Endothelial cell of umbilical vein (primary cell): ENCODE measurements around the gene TMEM174. TPM values are rescaled to one million over a fixed set of nuclear protein-coding genes. Genes with fewer than 3 reads are reported as not detected.

Source experiments
- BruUV-seq: library from RNA; stranded (reverse); fragments of 400-500 nt; replicated peaks from 2 replicates; lab custom pipeline; 2021; lab: Mats Ljungman, UMichigan
- CTCF ChIA-PET: fragments of 300-600, 350-600 bp; sonication (Branson Sonifier 250); formaldehyde crosslinking; loops from one replicate; lab custom pipeline; 2021; ENCODE audit warnings: antibody characterized with exemption, inconsistent platforms; lab: Charles Lee
- POLR2A ChIA-PET: fragments of 300-600, 350-600 bp; sonication (Branson Sonifier 250); formaldehyde crosslinking; loops from one replicate; lab custom pipeline; 2021; ENCODE audit warnings: antibody characterized with exemption, inconsistent platforms; lab: Charles Lee
- DNase-seq: peaks from one replicate; pipeline ENCODE4 v3.0.0-alpha.2; 2011; ENCODE audit warnings: low read depth, low spot score
- FAIRE-seq: peaks from 2 replicates; lab custom pipeline; 2011; peaks lifted over from hg19 to GRCh38; lab: Jason Lieb, UNC
- H2AFZ ChIP-seq: 2 replicates; pipeline ENCODE4 v1.6.0; 2012; ENCODE audit warnings: low read depth, low read length, control low read depth, inconsistent platforms
- H3K27ac ChIP-seq: 2 replicates; pipeline ENCODE4 v1.5.1; 2011; ENCODE audit warnings: low read depth, mild to moderate bottlenecking, control low read depth, low read length, moderate library complexity; ENCODE audit not compliant: insufficient read depth
- H3K27me3 ChIP-seq, 2 experiments: 2 replicates each; pipeline versions ENCODE4 v1.6.0 to v1.6.1; 2011; ENCODE audit warnings: low read length in 2 of 2, mixed read lengths in 1 of 2; ENCODE audit not compliant: control insufficient read depth in 2 of 2, insufficient read depth in 2 of 2
- H3K36me3 ChIP-seq, 2 experiments: 2 replicates in 1 of 2; 3 replicates in 1 of 2; pipeline ENCODE4 v1.5.1; 2011; ENCODE audit warnings: low read length in 2 of 2, mild to moderate bottlenecking in 1 of 2, moderate library complexity in 1 of 2; ENCODE audit not compliant: control insufficient read depth in 2 of 2, insufficient read depth in 2 of 2; ENCODE audit errors: extremely low read depth in 1 of 2
- H3K4me1 ChIP-seq: 3 replicates; pipeline ENCODE4 v1.5.1; 2011; ENCODE audit warnings: mild to moderate bottlenecking, low read length; ENCODE audit not compliant: control insufficient read depth, insufficient read depth; ENCODE audit errors: extremely low read depth
- H3K4me2 ChIP-seq: 2 replicates; pipeline ENCODE4 v1.6.1; 2011; ENCODE audit warnings: low read length, control low read depth, mixed read lengths; ENCODE audit not compliant: insufficient read depth
- H3K4me3 ChIP-seq, 3 experiments: fragments of 200-600 bp in 1 of 3; sonication (generic), shearing (Covaris generic) in 1 of 3; replicated peaks in 1 of 3; 2 replicates each; pipeline ENCODE4 v1.5.1; 2011 to 2016; ENCODE audit warnings: control low read depth in 3 of 3, low read length in 3 of 3, mild to moderate bottlenecking in 2 of 3, inconsistent platforms in 1 of 3, low read depth in 1 of 3, moderate library complexity in 1 of 3; ENCODE audit not compliant: insufficient read depth in 1 of 3
- H3K79me2 ChIP-seq: 2 replicates; pipeline ENCODE4 v1.6.0; 2012; ENCODE audit warnings: low read length, inconsistent platforms; ENCODE audit not compliant: control insufficient read depth, insufficient read depth
- H3K9ac ChIP-seq: replicated peaks from 2 replicates; pipeline ENCODE3; 2011; ENCODE audit warnings: low read length, control low read depth; ENCODE audit not compliant: insufficient read depth; ENCODE audit errors: extremely low read depth
- H3K9me1 ChIP-seq: replicated peaks from 3 replicates; pipeline ENCODE4 v1.6.0; 2011; ENCODE audit warnings: mild to moderate bottlenecking, low read length; ENCODE audit not compliant: control insufficient read depth, insufficient read depth; ENCODE audit errors: extremely low read depth
- H3K9me3 ChIP-seq: replicated peaks from 2 replicates; pipeline ENCODE4 v1.5.1; 2012; ENCODE audit warnings: low read length, inconsistent platforms; ENCODE audit not compliant: control insufficient read depth, insufficient read depth
- H4K20me1 ChIP-seq: replicated peaks from 2 replicates; pipeline ENCODE3; 2011; ENCODE audit warnings: mild to moderate bottlenecking, low read length; ENCODE audit not compliant: control insufficient read depth, insufficient read depth; ENCODE audit errors: extremely low read depth
- CTCF ChIP-seq, 2 donors: IDR thresholded peaks; 1 replicate in 1 of 2; 2 replicates in 1 of 2; pipeline ENCODE4 v1.5.1; 2011; ENCODE audit warnings: low read length in 2 of 2, mild to moderate bottlenecking in 2 of 2, moderate library complexity in 2 of 2, control low read depth in 1 of 2, inconsistent platforms in 1 of 2, low read depth in 1 of 2; ENCODE audit not compliant: insufficient read depth in 1 of 2; ENCODE audit errors: extremely low read depth in 1 of 2
- EZH2 ChIP-seq: IDR thresholded peaks from 2 replicates; pipeline ENCODE4 v1.6.1; 2012; ENCODE audit warnings: borderline replicate concordance, low read depth, mild to moderate bottlenecking, moderate library complexity, low read length, inconsistent platforms; ENCODE audit not compliant: severe bottlenecking
- FOS ChIP-seq: IDR thresholded peaks from 2 replicates; pipeline ENCODE4 v1.6.1; 2011; ENCODE audit warnings: mild to moderate bottlenecking, low read length, moderate library complexity, borderline replicate concordance; ENCODE audit not compliant: insufficient read depth
- GATA2 ChIP-seq: IDR thresholded peaks from 2 replicates; pipeline ENCODE4 v1.7.0; 2011; ENCODE audit warnings: low read depth, mild to moderate bottlenecking, moderate library complexity, mixed read lengths, low read length; ENCODE audit not compliant: insufficient read length, insufficient read depth
- JUN ChIP-seq: IDR thresholded peaks from 2 replicates; pipeline ENCODE4 v1.6.1; 2011; ENCODE audit warnings: borderline replicate concordance, low read depth; ENCODE audit not compliant: insufficient read length, insufficient read depth
- MAX ChIP-seq: IDR thresholded peaks from 2 replicates; pipeline ENCODE4 v1.6.1; 2011; ENCODE audit not compliant: insufficient read depth, insufficient read length
- MYC ChIP-seq: IDR thresholded peaks from one replicate; pipeline ENCODE4 v1.6.1; 2011; ENCODE audit warnings: mild to moderate bottlenecking, low read depth, low read length
- POLR2A ChIP-seq: IDR thresholded peaks from 2 replicates; pipeline ENCODE4 v1.6.1; 2012; ENCODE audit warnings: low read depth, mild to moderate bottlenecking, control low read depth, low read length
- POLR2AphosphoS5 ChIP-seq: IDR thresholded peaks from 2 replicates; pipeline ENCODE4 v1.6.1; 2012; ENCODE audit warnings: low read depth, mild to moderate bottlenecking, control low read depth, low read length, moderate library complexity; ENCODE audit not compliant: insufficient read depth
- dilution Hi-C: fragments of 300-500 bp; cut with MboI; formaldehyde crosslinking; loops from one replicate; pipeline ENCODE4 v1.15.0; 2019; ENCODE audit warnings: low sequenced_read_pairs; ENCODE audit not compliant: extremely low pct_ligation_motif_present
- intact Hi-C: fragments of 100-400 bp; cut with micrococcal nuclease; formaldehyde crosslinking; loops from one replicate; pipeline ENCODE4 v1.10.0; 2022
- polyA plus RNA-seq, 4 experiments: library from polyadenylated mRNA; depleted of rRNA in 3 of 4; stranded (reverse) in 3 of 4; unstranded in 1 of 4; fragments of >200 nt; gene quantifications; 2 replicates each; pipeline versions ENCODE4 v1.2.1 to v1.2.3, GENCODE V29; 2011 to 2012; ENCODE audit warnings: missing spikeins in 1 of 4
- total RNA-seq: library from RNA; stranded (reverse); gene quantifications from 2 replicates; pipeline ENCODE4 v1.2.3, GENCODE V29; 2021

TMEM174 gene
- total and polyA plus RNA-seq, 2 donors (not counting 3 experiments of a cell fraction or from before 2014, with no cell fraction given): not detected

- ChIA-PET POLR2A (no interaction called here), CTCF (interaction anchor here (1.0 kb wide), 1 partner anchor 23 kb away, joined by 3 read pairs; no protein-coding TSS in a partner anchor)
- DNase-seq: no peak
- H3K4me2 ChIP-seq: no peak overlapping the region
- no peaks in the 10 kb centered on the region for H4K20me1 ChIP-seq
- H3K4me3 ChIP-seq: no peak overlapping the region
- no peaks in the 10 kb centered on the region for H3K9me3 ChIP-seq
- peaks cover 39 to 45% of the 10 kb centered on the region in 2 experiments for H3K27me3 ChIP-seq
- H3K79me2 ChIP-seq: no peaks in the 10 kb centered on the region
- no peaks in the 10 kb centered on the region for H3K4me1 ChIP-seq
- H3K36me3 ChIP-seq: no peaks in the 10 kb centered on the region
- H3K9me1 ChIP-seq: no peaks in the 10 kb centered on the region
- H2AFZ ChIP-seq: no peak overlapping the region
- no peak overlapping the region for H3K9ac ChIP-seq
- H3K27ac ChIP-seq: no peak overlapping the region
- intact Hi-C loops (no loop called here), dilution Hi-C loops (no loop called here)
- FAIRE-seq: no peak
- BruUV-seq: no TSS peak
- TF ChIP-seq EZH2 (no peak), GATA2 (no peak), MAX (no peak), POLR2A (no peak), POLR2AphosphoS5 (no peak), MYC (no peak)
Measured at GRCh38 chr5:73193592-73193991, 20.6 kb downstream of the TMEM174 start.

- intact Hi-C loops: no loop called here
- no peaks in the 10 kb centered on the region for H3K79me2 ChIP-seq
- no peak overlapping the region for H2AFZ ChIP-seq
- H3K9ac ChIP-seq: no peak overlapping the region
- H3K4me2 ChIP-seq: no peak overlapping the region
- dilution Hi-C loops: no loop called here
- no peak for TF ChIP-seq EZH2
- TF ChIP-seq FOS: no peak
- TF ChIP-seq GATA2: no peak
- TF ChIP-seq POLR2A: no peak
- no peak for TF ChIP-seq POLR2AphosphoS5
- no peak for TF ChIP-seq MYC
- no peak for TF ChIP-seq MAX
- TF ChIP-seq JUN: no peak
- TF ChIP-seq CTCF (IDR thresholded peaks at IDR 0.05; ENCODE audit: extremely low read depth in 1 of 2, insufficient read depth in 1 of 2, low read depth in 1 of 2, low read length in 2 of 2): no peak
- H3K9me3 ChIP-seq: no peaks in the 10 kb centered on the region
- no peaks in the 10 kb centered on the region for H3K36me3 ChIP-seq
- H3K27me3 ChIP-seq: peaks cover 38 to 48% of the 10 kb centered on the region in 2 experiments
- H3K4me1 ChIP-seq: no peaks in the 10 kb centered on the region
- H3K27ac ChIP-seq: no peak overlapping the region
- no peaks in the 10 kb centered on the region for H3K9me1 ChIP-seq
- BruUV-seq: no TSS peak
- ChIA-PET POLR2A (no interaction called here), CTCF (interaction anchor here (0.7 to 1.3 kb wide), 2 partner anchors 25 to 113 kb away, joined by 3 to 5 read pairs; no protein-coding TSS in a partner anchor)
- H4K20me1 ChIP-seq: no peaks in the 10 kb centered on the region
- H3K4me3 ChIP-seq: no peak overlapping the region
- DNase-seq (no peak), FAIRE-seq (no peak)
Measured at GRCh38 chr5:73196201-73196600, 23.2 kb downstream of the TMEM174 start.
